Measurements from ENCODE around the gene SORCS2.

DNA sequence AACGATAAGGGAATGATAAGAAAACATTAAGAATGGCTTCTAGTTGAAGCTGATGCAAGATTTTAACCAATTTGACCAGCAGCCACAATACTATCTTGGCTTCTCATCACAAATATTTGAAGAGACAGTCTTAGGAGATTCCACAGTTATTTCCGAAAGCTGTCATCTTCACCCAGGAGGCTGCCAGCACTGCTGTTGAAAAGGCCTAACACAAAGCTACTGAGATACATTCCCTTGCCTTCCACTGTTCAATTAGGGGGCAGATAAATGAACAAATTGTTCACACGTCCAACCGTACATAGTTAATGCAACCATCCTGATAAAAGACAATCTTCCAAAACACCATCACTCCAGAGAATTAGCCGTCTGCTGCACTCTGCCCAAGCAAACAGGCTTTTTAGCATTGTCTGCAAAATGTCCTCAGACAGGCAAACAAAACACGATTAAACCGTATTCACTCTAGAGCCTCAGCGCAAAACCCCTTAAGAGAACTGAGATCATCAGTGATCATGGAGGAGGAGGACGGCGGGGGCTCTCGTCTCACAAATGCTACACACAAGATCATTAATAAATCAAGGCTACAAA lies 432.1 kb downstream of the SORCS2 start:
- TF ChIP-seq, protein P1, sequence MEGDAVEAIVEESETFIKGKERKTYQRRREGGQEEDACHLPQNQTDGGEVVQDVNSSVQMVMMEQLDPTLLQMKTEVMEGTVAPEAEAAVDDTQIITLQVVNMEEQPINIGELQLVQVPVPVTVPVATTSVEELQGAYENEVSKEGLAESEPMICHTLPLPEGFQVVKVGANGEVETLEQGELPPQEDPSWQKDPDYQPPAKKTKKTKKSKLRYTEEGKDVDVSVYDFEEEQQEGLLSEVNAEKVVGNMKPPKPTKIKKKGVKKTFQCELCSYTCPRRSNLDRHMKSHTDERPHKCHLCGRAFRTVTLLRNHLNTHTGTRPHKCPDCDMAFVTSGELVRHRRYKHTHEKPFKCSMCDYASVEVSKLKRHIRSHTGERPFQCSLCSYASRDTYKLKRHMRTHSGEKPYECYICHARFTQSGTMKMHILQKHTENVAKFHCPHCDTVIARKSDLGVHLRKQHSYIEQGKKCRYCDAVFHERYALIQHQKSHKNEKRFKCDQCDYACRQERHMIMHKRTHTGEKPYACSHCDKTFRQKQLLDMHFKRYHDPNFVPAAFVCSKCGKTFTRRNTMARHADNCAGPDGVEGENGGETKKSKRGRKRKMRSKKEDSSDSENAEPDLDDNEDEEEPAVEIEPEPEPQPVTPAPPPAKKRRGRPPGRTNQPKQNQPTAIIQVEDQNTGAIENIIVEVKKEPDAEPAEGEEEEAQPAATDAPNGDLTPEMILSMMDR (IDR thresholded peaks at IDR 0.05; ENCODE audit: borderline replicate concordance, extremely low read depth, low read length, poor library complexity, severe bottlenecking) = no peak
- TF ChIP-seq EZH2 (IDR thresholded peaks at IDR 0.05; ENCODE audit: borderline replicate concordance, low read depth, low read length, severe bottlenecking) = no peak
